ENCODE measurements around the gene TMA7.
"Not testable (repeated sequence)": the region's sequence is repeated elsewhere in the genome, so short reads cannot be mapped to it uniquely, and the experiment has no call there.

Gene TMA7

GRCh38 chr3:48400824-48401433 lies 39.1 kb upstream of the TMA7 start:
- H3K4me3 ChIP-seq (ENCODE audit: low read depth, low read length): no peak overlapping the region
- DNase-seq (ENCODE audit: low read depth): peak; percentile 30
- TF ChIP-seq CTCF (IDR thresholded peaks at IDR 0.05; ENCODE audit: low read depth, low read length, missing control alignments): peak; percentile 79

- DNase-seq (ENCODE audit: low read depth); H3K4me3 ChIP-seq (ENCODE audit: low read depth, low read length): not testable (repeated sequence)
These were observed 38.6 kb upstream of the TMA7 start for GRCh38 chr3:48401434-48401901.

GRCh38 chr3:48402281-48402732 lies 37.8 kb upstream of the TMA7 start:
- DNase-seq (ENCODE audit: low read depth): no peak
- TF ChIP-seq CTCF (IDR thresholded peaks at IDR 0.05; ENCODE audit: low read depth, low read length, missing control alignments): no peak
- H3K4me3 ChIP-seq (ENCODE audit: low read depth, low read length): no peak overlapping the region

GRCh38 chr3:48402907-48403306 lies 37.1 kb upstream of the TMA7 start:
- no peak for TF ChIP-seq CTCF (IDR thresholded peaks at IDR 0.05; ENCODE audit: low read depth, low read length, missing control alignments)
- no peak overlapping the region for H3K4me3 ChIP-seq (ENCODE audit: low read depth, low read length)
- DNase-seq (ENCODE audit: low read depth): no peak

- TF ChIP-seq CTCF (IDR thresholded peaks at IDR 0.05; ENCODE audit: low read depth, low read length, missing control alignments): no peak
- no peak for DNase-seq (ENCODE audit: low read depth)
These were observed 36.3 kb upstream of the TMA7 start for GRCh38 chr3:48403533-48404439.

GRCh38 chr3:48404440-48405342 lies 35.4 kb upstream of the TMA7 start:
- no peak for DNase-seq (ENCODE audit: low read depth)
- no peak for TF ChIP-seq CTCF (IDR thresholded peaks at IDR 0.05; ENCODE audit: low read depth, low read length, missing control alignments)
- H3K4me3 ChIP-seq (ENCODE audit: low read depth, low read length): no peak overlapping the region

More at GRCh38 chr3:48403533-48404439, 36.3 kb upstream of the TMA7 start:
- H3K4me3 ChIP-seq (ENCODE audit: low read depth, low read length): no peak overlapping the region

All from GM12864 (cell line).